GM20431 (cell line): Measurements from ENCODE around the gene WDR1.

ENCODE experiments used
- in situ Hi-C: fragments of 300-500 bp; cut with MseI, MboI; formaldehyde crosslinking; loops from one replicate; pipeline ENCODE4 v1.15.0; 2020; ENCODE audit warnings: low sequenced_read_pairs; ENCODE audit not compliant: unreplicated experiment

Gene WDR1

DNA sequence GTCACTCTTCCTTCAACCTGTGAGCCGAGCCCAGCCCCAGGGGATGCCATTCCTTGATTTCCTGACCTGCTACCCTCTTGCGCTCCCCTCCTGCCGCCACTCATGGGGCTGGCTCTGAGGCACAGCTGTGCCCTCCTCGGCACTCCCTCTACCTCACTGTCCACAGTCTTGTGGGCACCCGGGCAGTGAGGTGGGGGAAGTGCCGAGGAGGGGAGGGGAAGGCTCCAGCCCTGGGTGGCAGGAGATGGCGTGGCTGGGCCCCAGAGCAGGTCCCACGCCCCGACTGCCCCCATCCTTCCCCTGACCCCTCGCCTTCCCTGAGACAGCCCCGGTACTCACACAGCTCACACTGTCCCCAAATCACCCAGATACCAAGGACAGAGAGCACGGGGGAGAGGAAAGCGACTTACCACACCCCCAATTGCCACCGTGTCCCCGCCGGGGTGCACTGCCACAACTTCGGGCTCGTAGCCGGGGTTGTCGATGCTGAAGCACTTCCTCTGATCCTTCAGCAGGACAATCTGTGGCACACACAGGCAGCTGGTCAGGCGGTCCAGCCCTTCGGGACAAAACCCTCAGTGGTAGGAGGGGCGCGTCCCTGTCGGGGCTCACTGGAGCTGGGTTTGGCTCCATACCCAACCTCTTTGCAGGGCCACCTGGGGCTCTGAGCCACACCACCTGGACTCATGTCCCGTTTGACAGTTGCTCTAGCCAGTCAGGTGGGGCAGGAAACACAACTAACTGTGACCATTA is 37.9 kb downstream of the WDR1 start:
- in situ Hi-C loops = no loop called here

- in situ Hi-C loops = no loop called here
Measured at GRCh38 chr4:10077483-10078335, 38.9 kb downstream of the WDR1 start.

DNA sequence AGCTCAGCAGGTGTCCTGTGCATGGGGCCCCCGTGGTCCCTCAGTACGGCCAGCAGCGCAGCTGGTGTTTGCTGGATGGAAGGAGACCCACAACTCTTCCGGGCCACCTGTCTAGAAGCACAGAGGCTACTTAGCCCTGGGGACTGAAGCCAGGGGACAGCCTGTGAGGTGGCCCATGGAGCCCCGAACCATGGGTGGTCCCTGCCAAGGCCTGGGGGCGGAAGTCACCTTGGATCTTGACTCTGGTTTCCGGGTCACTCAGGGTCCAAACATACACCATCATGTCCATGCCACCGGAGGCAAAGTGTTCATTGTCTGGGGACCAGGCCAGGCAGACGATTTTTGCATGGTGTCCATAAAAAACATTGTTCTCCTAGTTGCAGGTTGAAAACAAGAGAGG is 39.5 kb downstream of the WDR1 start:
- in situ Hi-C loops = no loop called here

DNA sequence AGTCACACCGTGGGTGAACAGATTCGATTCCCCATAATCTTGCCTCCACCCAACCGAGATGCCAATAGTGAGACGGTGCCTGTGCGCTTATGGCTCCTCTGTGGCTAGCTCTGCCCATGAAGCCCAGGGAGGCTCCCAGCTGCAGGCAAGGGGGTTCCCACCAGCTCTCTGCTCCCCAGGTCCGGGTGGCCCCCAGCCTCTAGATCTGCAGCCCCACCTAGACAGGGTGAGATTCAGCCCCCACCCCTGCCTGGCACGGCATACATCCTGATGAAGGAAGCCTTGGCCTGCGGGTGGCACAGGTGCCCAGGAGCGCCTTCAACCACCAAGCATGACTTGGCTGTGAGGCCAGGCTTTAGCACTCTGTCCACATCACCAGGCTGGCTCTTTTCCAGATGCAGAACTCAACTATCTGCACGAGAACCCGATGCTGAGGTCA is 40.6 kb downstream of the WDR1 start:
- in situ Hi-C loops = no loop called here

DNA sequence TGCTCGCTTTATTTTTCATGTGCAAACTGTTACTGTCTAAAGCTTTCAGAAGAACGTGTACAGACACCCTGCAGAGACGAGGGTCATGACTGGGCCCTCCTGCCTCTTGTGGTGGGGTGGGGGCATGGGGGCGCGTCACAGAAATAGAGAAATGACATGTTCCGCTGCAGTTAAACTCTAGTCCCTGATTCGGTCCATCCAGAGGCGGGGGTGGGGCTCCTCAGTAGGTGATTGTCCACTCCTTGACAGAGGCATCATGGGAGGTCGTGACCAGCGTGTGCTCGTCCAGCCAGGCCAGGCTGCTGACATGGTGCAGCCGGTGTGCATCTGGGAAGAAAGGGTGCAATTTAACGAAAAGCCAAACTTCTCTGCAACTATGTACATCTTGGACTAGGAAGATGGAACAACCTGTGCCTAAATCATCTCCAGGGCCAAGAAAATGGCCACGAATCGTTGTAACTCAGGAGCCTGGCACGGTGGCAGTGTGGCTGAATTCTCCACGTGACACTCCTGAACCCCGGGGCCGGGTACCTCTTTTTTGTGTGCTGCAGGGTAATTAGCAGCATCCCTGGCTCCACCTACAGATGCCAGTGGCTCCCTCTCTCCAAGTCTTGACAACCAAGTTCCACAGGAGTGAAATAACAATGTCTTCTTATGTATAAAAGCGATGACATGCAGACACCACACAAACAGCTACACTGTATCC is 41.3 kb downstream of the WDR1 start:
- in situ Hi-C loops = no loop called here

DNA sequence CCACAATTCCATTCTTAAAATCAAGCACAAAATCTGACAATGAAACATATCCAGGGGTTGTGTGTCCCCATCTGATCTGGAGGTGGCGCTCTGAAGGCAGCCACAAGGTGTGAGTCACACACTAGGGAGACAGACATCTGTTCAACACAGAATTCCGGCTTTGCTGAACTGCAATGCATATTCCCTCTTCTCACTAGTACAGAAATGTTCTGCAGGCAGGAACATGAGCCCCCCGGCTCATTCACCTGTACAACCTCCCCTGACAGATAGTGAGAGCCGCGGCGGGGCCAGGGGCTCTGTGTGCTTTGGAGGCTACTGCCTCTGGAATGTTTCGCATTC is 41.9 kb downstream of the WDR1 start:
- in situ Hi-C loops = no loop called here

GRCh38 chr4:10074076-10074766 is 42.4 kb downstream of the WDR1 start:
- in situ Hi-C loops = no loop called here

DNA sequence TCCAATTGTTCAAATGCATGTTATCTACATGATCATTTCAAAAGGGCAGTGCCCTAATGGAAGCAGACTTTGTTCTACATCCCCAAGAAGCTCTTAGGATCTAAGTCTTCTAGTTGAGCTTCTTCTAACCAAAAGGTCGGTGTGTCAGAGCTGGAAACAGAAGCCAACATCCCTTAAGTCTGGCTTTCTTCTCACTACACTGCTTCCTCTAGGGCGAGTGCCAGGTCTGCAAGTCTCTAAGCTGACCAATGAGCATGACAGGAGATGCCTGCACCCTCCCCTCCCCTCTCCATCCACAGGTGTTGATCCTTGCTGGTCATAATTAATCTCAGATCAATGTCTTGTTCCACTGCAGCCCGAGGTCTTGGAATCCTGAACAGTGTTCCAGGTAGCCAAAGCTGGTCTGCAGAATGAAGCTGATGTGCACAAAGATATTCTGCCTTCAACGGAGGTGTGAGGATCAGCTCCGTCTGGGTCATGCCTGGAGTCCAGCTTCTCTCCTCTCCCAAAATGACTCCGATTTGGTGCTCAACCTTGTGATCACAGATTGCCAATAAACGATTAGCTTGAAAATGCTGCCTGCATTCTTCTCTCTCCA is 44.1 kb downstream of the WDR1 start:
- in situ Hi-C loops = no loop called here

GRCh38 chr4:10069075-10069642 is 47.4 kb downstream of the WDR1 start:
- in situ Hi-C loops = no loop called here

DNA sequence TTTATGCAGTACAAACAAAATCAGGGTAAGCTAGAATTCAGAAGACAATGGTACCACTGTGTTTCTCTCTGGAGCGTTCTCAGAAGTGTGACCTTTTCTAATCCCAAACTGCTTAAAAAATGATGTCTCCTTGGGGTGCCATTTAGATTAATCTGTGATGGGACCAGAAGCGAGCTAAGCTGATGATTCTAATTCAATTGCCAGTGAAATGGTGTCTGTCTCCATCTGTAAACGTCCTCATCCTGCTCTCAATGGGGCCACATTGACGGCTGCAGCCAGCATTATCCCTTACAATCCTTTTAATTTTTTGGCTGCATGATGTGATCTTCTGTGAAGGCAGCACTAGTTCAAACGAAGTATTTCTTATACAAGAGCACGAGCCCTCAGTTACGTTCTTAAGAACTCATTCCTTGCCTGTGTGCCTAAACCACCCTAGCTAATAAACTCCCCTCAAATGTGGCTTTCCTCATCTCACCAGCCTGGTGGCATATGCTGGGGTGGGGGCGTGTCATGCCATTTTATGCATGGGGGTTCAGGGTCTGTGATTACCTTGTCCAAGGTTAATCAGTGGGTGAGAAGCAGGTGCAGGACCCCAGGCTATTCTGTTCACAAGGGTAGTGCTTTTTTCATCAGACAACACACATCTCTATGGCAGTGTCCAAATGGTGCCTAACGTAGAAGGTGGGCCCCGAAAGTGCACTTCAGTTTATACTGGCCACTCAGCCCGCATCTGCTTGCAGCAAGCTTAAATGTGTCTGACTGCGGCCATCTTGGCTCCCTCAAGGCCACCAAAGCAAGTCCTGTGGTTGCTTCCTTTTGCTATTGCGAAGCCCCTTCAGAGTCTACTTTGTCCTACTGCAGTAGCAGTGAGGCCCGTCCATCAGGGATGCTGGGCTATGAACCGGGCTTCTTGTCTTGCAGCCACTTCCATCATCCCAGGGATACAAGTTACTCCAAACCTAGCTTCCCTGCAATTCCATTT is 49.6 kb downstream of the WDR1 start:
- in situ Hi-C loops = no loop called here

- in situ Hi-C loops = no loop called here
Measured at GRCh38 chr4:10066206-10066605, 50.4 kb downstream of the WDR1 start.

- in situ Hi-C loops = no loop called here
Measured at GRCh38 chr4:10063544-10064300, 52.9 kb downstream of the WDR1 start.

DNA sequence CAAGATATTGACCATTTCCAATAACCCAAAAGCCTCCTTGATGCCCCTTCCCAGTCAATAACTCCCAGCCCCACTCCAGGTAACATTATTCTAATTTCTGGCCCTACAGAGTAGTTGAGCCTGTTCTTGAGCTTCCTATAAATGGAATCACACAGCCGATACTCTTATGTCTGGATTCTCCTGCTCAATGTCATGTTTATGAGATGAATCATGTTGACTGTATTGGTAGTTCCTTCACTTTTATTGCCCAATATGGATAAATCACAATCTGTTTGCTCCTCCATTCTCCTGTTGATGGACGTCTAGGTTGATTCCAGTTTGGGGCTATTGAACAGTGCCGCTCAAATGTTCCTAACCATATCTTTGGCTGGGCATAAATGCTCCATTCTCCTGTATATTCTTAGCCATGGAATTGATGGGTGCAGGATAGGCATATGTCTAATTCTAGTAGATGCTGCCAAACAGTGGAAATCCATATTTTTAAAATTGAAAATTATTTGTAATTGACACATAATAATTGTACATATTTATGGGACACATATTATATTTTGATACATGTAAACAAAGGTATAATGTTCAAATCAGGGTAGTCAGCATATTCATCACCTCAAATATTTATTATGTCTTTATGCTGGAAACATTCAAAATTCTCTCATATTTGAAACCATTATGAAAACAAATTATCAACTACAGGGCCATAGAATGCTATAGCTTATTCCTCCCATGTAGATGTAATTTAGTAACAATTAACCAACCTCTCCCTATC is 54.8 kb downstream of the WDR1 start:
- in situ Hi-C loops = no loop called here

DNA sequence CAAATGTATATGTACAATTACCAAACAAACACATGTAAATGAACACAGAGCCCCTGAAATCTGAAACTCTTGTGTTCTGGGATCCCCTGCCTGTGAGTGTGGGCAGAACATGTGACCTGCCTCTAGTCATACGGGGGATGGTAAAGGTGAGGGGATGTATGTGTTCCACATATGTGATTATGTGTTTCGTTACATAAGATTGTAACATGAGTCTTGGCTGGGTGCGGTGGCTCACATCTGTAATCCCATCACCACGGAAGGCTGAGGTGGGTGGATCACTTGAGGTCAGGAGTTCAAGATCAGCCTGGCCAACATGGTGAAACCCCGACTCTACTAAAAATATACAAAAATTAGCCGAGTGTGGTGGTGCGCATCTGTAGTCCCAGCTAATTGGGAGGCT is 58.2 kb downstream of the WDR1 start:
- in situ Hi-C loops = no loop called here

DNA sequence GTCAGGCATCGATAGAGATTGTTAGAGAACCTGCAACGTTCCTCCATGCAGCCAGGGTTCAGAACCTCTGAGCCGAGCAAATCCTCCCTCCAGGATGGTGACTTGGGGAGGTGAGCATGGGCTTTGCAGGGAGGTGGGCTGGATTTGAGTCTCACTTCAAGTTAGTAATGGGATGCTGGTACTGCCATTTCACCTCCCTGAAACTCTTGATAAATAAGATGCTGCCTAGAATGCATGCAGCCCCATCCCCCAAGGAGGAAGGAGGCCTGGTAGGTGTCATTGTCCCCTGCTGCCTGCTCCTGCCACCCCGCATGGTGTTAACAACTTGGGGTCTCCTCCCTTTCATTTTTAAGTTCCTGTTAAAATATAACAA is 59.6 kb downstream of the WDR1 start:
- in situ Hi-C loops = no loop called here

- in situ Hi-C loops = no loop called here
Measured at GRCh38 chr4:10056334-10057022, 60.1 kb downstream of the WDR1 start.

DNA sequence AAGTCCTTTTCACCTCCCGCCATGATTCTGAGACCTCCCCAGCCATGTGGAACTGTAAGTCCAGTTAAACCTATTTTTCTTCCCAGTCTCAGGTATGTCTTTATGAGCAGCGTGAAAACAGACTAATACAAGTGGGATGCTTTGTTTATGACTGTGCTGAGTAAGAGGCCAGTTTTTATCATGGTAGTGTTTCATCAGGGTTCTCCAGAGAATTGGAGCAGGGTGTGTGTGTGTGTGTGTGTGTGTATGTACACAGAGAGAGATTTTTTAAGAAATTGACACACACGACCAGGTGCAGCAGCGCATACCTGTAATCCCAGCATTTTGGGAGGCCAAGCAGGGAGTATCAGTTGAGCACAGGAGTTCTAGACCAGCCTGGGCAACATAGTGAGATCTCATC is 60.7 kb downstream of the WDR1 start:
- in situ Hi-C loops = no loop called here
